MM.1S (cell line): ENCODE results near the gene FOXP4.

Source experiments
- DNase-seq: peaks from one replicate; pipeline ENCODE4 v3.0.0-alpha.2; 2015
- H2AFZ ChIP-seq: fragments of 300-600 bp; sonication (generic); 2 replicates; pipeline ENCODE4 v1.6.0; 2016; ENCODE audit warnings: antibody characterized with exemption, low read length
- H3F3A ChIP-seq: fragments of 300-600 bp; sonication (generic); 2 replicates; pipeline ENCODE4 v1.6.1; 2016; ENCODE audit warnings: mild to moderate bottlenecking, antibody characterized with exemption, low read length, moderate library complexity, mixed read lengths; ENCODE audit not compliant: insufficient read depth
- H3K27ac ChIP-seq: fragments of 300-600 bp; sonication (generic); 2 replicates; pipeline ENCODE4 v1.5.1; 2016; ENCODE audit warnings: mild to moderate bottlenecking, low read length
- H3K27me3 ChIP-seq: fragments of 300-600 bp; sonication (generic); replicated peaks from 2 replicates; pipeline ENCODE4 v1.6.0; 2016; ENCODE audit warnings: low read length; ENCODE audit not compliant: insufficient read depth
- H3K36me3 ChIP-seq: fragments of 300-600 bp; sonication (generic); replicated peaks from 2 replicates; pipeline ENCODE4 v1.6.1; 2016; ENCODE audit warnings: mild to moderate bottlenecking, low read length, mixed read lengths; ENCODE audit not compliant: insufficient read depth
- H3K4me1 ChIP-seq: fragments of 300-600 bp; sonication (generic); 2 replicates; pipeline ENCODE4 v1.6.1; 2016; ENCODE audit warnings: low read length, mixed read lengths
- H3K4me2 ChIP-seq: fragments of 300-600 bp; sonication (generic); 2 replicates; pipeline ENCODE4 v1.6.0; 2016; ENCODE audit warnings: low read depth, low read length
- H3K4me3 ChIP-seq: fragments of 300-600 bp; sonication (generic); 2 replicates; pipeline ENCODE4 v1.5.1; 2016; ENCODE audit warnings: low read length, mixed read lengths
- H3K79me2 ChIP-seq: fragments of 300-600 bp; sonication (generic); 2 replicates; pipeline ENCODE4 v1.6.1; 2016; ENCODE audit warnings: mixed run types, low read length, mixed read lengths
- H3K9ac ChIP-seq: fragments of 300-600 bp; sonication (generic); 2 replicates; pipeline ENCODE4 v1.6.1; 2016; ENCODE audit warnings: low read length, mixed read lengths
- H3K9me2 ChIP-seq: fragments of 300-600 bp; sonication (generic); replicated peaks from 2 replicates; pipeline ENCODE4 v1.6.1; 2016; ENCODE audit warnings: mild to moderate bottlenecking, low read length, mixed read lengths; ENCODE audit not compliant: insufficient read depth
- H3K9me3 ChIP-seq: fragments of 300-600 bp; sonication (generic); replicated peaks from 2 replicates; pipeline ENCODE4 v1.6.1; 2016; ENCODE audit warnings: mild to moderate bottlenecking, low read length, mixed read lengths; ENCODE audit not compliant: insufficient read depth
- H4K20me1 ChIP-seq: fragments of 300-600 bp; sonication (generic); 2 replicates; pipeline ENCODE4 v1.6.1; 2016; ENCODE audit warnings: mild to moderate bottlenecking, low read length, moderate library complexity, mixed read lengths; ENCODE audit not compliant: insufficient read depth
- CTCF ChIP-seq: fragments of 300-600 bp; sonication (generic); IDR thresholded peaks from 2 replicates; pipeline ENCODE4 v1.5.1; 2016; ENCODE audit warnings: antibody characterized with exemption, low read length, mixed read lengths
- EZH2 ChIP-seq: fragments of 300-600 bp; sonication (generic); optimal IDR thresholded peaks from 2 replicates; pipeline ENCODE3; 2017; ENCODE audit warnings: low read depth, mild to moderate bottlenecking, antibody characterized with exemption, low read length, mixed read lengths
- EZH2phosphoT487 ChIP-seq: fragments of 300-600 bp; sonication (generic); IDR thresholded peaks from 2 replicates; pipeline ENCODE4 v1.6.1; 2018; ENCODE audit warnings: antibody characterized with exemption, low read length

FOXP4 gene

GRCh38 chr6:41597246-41598000 lies 51.2 kb downstream of the FOXP4 start:
- Histone ChIP-seq H3K79me2 (no peaks in the 10 kb centered on the region), H3K9me3 (no peaks in the 10 kb centered on the region), H3K9ac (no peak overlapping the region), H3K9me2 (no peaks in the 10 kb centered on the region), H3K36me3 (no peaks in the 10 kb centered on the region), H3K4me3 (no peak overlapping the region), H3K4me2 (no peak overlapping the region), H2AFZ (no peak overlapping the region), H3K27me3 (no peaks in the 10 kb centered on the region), H3K4me1 (no peaks in the 10 kb centered on the region), H3K27ac (no peak overlapping the region), H3F3A (no peaks in the 10 kb centered on the region), H4K20me1 (no peaks in the 10 kb centered on the region)
- DNase-seq = no peak
- TF ChIP-seq CTCF (no peak), EZH2phosphoT487 (no peak), EZH2 (no peak)

- Histone ChIP-seq H4K20me1 (no peaks in the 10 kb centered on the region), H3K9ac (no peak overlapping the region), H3K9me3 (no peaks in the 10 kb centered on the region), H3K79me2 (no peaks in the 10 kb centered on the region), H3K4me1 (no peaks in the 10 kb centered on the region), H3K36me3 (no peaks in the 10 kb centered on the region), H3K27ac (no peak overlapping the region), H3K4me3 (no peak overlapping the region), H3F3A (no peaks in the 10 kb centered on the region), H3K9me2 (no peaks in the 10 kb centered on the region), H3K27me3 (no peaks in the 10 kb centered on the region), H3K4me2 (no peak overlapping the region), H2AFZ (no peak overlapping the region)
- no peak for TF ChIP-seq EZH2phosphoT487
- TF ChIP-seq EZH2 = no peak
- no peak for DNase-seq
Measured at GRCh38 chr6:41598670-41599014, 52.5 kb downstream of the FOXP4 start.

- no peak for DNase-seq
- Histone ChIP-seq H3K36me3 (no peaks in the 10 kb centered on the region), H3K9me2 (no peaks in the 10 kb centered on the region), H3K79me2 (no peaks in the 10 kb centered on the region), H3K9me3 (no peaks in the 10 kb centered on the region), H3K9ac (no peak overlapping the region), H4K20me1 (no peaks in the 10 kb centered on the region), H3K4me1 (no peaks in the 10 kb centered on the region), H2AFZ (no peak overlapping the region), H3K27ac (no peak overlapping the region), H3K4me3 (no peak overlapping the region), H3K27me3 (no peaks in the 10 kb centered on the region), H3F3A (no peaks in the 10 kb centered on the region), H3K4me2 (no peak overlapping the region)
- no peak for TF ChIP-seq EZH2
- TF ChIP-seq EZH2phosphoT487 = no peak
- TF ChIP-seq CTCF = no peak
Measured at GRCh38 chr6:41599015-41599851, 53.1 kb downstream of the FOXP4 start.
